ENCODE data around the gene SOCS6.
"Not testable (repeated sequence)": the region's sequence is repeated elsewhere in the genome, so short reads cannot be mapped to it uniquely, and the experiment has no call there.

The SOCS6 gene

DNA sequence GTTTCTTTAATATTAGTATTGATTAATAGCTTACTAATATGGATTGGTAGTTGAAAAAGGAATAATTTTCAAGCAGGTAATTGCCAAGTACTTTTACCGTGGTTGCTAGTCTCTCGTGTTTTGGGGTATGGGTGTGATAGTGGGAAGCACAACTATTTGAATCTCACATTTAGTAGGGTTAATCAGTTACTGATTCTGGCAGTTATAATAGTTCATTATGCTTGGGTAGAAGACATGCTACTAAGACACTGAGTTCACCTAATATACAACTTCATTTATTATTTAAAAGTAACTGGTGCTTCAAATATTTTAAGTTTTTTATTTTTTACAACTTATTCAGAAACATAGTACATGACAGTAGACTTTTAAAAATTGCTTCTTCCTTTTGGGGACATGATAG is 33.5 kb downstream of the SOCS6 start:
- no peak for DNase-seq (ENCODE audit: low read depth in 2 of 2)

DNA sequence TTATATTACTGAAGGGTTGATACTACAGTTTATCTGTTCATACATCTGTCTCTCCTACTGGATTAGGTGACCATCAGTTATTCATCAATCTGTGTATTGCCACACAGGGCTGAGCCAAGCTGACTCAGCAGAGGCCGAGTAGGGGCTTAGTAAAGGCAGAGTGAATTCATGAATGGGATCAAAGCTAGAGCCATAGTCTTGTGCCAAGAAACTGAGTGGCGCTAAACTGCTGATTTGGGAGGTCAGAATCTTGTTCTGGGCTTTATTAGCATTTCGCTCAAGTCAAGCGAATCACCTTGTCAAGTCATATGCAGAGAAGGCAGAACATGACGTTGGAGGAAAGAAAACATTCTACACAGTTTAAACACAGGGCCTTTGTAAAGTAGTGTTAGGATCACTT is 34.1 kb downstream of the SOCS6 start:
- DNase-seq (ENCODE audit: low read depth in 2 of 2) = no peak

DNA sequence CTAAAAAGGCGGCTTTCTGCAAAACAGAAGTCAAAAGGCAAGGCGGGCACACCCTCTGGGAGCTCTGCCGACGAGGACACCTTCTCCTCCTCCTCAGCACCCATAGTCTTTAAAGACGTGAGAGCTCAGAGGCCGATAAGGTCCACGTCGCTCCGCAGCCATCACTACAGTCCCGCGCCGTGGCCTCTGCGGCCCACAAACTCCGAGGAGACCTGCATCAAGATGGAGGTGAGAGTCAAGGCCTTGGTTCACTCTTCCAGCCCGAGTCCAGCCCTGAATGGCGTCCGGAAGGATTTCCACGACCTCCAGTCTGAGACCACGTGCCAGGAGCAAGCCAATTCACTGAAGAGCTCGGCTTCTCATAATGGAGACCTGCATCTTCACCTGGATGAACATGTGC is 36.1 kb downstream of the SOCS6 start:
- no peak for DNase-seq (ENCODE audit: low read depth in 2 of 2)

DNA sequence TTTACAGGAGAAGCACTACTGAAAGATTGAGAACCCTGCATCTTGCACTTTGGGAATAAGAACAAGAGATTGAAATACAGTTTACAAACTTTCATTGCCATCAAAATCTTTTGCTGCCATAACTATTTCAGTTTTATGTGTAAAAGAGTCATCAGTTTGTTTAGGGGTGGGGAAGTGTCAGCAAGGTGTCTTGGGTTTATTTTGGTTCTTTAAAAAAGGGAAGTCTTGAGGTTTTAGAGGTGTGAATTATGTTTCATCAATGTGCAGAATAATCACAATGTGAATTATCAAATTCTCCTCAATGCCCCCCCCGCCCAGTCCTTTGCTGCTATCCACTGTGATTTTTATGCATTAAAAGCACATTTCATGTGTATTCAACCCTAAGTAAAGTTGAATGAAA is 37.4 kb downstream of the SOCS6 start:
- DNase-seq (ENCODE audit: low read depth in 2 of 2) = no peak

DNA sequence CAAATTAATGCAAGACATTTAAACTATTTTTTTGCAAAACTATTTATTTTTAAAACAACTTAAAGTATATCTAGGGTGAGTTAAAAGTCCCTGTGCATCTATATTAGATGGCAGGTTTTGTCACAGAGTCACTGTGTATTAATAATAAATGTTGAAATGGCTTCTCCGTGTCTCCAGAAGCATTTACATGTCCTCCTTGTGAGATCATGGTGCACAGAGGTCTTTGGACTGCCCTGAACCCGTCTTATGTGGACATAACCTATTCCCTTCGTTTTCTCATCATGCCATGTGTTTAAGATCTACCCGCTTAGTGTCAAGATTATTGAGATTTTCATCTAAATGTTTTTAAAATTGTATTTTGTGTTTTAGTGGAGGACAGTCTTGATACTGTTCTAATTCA is 39.3 kb downstream of the SOCS6 start:
- no peak for DNase-seq (ENCODE audit: low read depth in 2 of 2)

DNA sequence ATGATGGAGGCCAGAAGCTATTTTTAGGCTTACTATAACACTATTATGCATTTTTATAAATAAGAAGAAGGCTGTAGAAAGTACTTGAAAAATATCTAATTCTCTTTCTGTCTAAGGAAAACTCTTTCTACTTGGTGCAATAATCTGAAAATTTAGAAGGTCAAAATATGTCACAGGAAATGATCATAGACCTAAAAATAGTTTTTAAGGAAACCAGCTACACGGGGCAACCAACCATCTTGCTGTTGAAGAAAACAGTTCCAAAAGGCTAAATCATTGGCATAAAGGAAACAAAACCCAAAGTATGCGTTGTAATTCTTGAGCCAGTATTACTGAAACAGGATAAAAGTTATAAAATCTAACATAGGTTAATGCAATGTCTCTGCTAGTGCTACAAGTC is 40.2 kb downstream of the SOCS6 start:
- DNase-seq (ENCODE audit: low read depth in 2 of 2) = no peak

DNA sequence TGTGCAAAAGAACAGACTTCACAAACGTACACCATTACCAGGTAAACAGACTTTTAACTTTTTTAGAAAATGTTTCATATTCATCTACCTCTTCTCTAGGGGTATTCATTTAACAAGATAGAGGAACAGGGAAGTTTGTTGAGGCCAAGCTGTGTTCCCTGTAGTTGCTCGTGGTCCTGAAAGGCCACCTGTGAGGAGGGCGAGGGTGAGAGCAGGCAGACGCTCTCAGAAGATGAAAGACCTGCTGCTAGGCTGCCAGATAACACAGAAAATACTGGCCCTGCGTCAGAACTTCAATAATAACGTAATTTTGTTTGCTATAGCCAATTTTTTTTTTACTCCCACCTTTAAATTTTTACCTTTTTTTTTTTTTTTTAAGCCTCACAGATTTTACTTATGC is 42.0 kb downstream of the SOCS6 start:
- DNase-seq (ENCODE audit: low read depth in 2 of 2) = no peak

DNA sequence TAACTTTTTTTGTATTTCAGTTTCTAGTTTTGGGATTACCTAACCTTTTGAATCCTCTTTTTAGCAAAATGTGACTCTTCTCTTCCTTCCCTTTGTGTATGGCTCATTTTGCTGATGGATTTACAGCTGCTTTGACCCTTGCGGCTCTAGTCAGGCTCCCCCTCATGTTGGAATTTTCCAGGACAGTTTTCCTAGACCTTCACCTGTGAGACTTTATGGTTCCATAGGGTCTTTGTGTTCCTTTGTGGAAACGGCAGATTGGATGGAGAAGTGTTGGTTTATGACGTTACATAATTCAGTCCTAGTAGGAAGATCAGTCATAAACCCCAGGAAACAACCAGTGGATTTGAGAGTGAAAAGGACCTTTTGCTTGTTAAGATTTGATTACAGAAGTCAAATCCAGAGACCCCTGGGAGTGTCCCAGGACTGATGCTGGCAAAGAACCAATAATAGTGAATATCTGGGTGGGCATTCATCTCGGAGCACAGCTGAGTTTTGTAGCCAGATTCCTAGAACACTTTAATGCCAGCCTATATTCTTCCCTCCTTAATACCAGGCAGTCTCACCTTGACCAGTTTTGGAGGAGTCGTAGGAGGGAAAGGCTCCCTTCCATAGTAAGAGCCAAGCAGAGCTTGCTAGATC is 42.7 kb downstream of the SOCS6 start:
- no peak for DNase-seq (ENCODE audit: low read depth in 2 of 2)

DNA sequence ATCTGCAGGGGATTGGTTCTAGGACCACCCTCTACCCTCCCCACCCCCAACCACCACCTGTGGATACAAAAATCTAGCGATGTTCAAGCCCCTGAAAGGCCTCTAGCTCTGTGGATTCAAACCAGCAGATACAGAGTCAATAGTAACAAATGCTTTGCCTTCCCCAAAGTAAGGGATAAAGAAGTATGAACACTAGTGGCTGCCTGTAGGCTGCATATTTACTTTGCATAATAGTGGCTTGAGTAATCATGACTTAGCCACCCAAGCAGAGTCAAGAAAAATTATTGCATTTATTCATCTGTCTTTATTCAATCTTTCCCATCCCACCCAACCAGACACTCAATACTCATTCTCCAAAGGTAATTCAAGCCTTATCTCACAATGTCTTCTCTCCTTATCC is 43.8 kb downstream of the SOCS6 start:
- DNase-seq (ENCODE audit: low read depth in 2 of 2) = no peak

DNA sequence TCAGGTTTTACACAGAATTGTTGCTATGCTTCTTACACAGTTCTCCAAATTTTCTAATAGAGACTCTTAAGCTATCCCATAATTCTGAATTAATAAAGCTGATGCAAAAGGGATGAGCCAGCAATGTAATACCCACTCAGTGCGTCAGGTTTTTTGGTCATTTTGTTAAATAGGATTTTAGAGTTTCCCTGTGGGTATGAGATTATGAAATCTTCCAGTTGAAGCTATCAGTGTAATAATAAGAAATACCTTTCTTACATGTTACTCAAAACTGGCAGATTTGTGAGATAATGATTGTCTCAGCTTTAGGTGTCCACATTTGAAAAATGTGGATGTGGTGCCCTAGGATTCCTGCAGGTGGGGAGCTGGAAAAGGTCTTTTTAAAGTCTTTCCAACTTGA is 44.5 kb downstream of the SOCS6 start:
- DNase-seq (ENCODE audit: low read depth in 2 of 2) = no peak

DNA sequence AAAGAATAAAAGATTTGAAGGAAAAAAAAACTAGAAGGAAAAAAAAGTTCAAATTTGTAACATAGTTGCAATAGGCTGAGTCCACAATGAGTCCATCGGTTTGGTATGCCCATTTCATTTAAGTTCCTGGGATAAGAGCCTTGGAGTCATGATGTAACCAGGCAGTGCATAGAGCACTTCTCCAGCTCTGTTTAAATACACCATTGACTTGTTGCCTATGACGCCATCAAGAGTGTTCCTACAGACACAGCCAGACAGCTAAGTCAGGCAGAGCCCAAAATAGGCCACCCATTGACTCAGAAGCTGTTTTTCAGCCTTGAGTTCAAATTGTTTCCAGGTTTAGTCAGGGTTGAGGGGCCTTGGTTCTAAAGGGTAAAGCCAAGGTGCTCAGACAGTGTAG is 44.9 kb downstream of the SOCS6 start:
- no peak for DNase-seq (ENCODE audit: low read depth in 2 of 2)

DNA sequence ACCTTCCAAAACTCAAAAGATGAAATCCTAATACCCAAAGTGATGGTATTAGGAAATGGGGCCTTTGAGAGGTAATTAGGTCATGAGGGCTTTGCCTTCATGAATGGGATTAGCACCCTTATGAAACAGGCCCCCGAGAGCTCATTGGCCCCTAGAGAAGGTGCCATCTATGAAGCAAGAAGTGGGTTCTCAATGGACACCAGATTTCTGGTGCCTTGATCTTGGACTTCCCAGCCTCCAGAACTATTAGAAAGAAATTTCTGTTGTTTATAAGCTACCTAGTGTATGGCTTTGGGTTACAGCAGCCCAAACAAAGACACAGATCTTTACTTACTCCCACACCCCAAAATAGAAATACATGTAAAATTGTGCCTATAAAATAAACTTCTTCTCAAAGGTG is 45.4 kb downstream of the SOCS6 start:
- no peak for DNase-seq (ENCODE audit: low read depth in 2 of 2)

DNA sequence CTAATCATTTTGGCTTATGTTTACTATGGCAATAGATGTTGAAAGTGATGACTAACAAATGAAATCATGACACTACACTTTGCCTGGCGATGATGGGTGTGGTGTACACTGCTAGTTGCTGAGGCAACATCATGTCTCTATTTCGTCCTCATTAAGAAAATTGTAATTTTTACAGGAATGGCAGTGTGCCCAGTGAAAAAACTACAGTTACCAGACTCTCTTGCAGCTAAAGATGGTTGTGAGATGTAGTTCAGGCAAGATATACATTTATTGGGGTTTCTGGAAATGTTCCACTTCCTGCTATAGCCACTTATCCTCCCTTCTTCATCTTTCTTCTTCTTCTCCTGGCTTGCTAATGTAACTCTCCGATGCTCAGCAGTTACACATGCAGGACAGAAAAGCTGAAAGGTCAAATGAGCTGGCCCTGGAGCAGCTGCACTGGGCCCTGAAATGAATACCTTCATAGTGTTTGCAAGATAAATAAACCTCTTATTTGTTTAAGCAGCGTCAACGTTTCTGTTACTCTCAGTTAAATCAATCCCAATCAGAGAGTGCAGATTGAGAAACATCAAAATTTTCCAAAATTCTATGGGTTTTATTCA is 46.0 kb downstream of the SOCS6 start:
- DNase-seq (ENCODE audit: low read depth in 2 of 2) = no peak

DNA sequence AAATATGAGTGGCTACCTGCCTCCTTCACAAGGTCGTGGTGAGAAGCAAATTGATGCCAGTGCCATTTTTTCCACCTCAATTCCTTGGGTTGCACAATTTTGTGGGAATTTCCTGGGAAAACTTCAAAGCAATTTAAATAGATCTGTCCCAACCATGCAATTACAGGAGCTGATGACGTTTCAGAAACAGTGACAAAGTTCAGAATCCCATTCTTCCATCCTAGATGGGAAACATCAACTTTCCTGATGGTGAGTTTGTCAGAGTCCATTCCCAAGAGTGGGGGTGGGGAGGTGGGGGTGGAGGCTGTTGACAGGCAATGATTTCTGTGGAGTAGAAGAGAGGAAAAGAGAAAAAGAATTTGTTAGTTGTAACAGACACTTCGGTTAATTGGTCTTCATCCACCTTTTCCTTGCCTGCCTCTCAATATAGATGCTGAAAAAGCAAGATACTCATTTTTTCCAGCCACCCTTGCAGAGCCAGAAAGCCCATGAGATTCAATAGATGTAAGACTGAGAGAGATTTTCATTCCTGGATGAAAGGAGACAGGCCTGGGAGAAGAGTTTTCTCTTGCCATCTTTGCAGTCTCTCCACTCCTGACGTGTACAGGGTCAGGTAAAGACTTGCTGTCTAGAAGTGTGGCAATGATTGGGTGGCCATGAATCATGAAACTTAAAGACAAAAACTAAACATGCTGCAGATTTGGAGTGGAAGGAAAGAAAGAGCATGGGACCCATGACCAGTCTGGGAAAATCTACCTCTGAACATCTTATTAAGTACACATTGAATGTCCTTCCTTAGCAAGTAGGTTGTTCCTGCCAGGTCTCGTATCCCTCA is 47.3 kb downstream of the SOCS6 start:
- no peak for DNase-seq (ENCODE audit: low read depth in 2 of 2)

DNA sequence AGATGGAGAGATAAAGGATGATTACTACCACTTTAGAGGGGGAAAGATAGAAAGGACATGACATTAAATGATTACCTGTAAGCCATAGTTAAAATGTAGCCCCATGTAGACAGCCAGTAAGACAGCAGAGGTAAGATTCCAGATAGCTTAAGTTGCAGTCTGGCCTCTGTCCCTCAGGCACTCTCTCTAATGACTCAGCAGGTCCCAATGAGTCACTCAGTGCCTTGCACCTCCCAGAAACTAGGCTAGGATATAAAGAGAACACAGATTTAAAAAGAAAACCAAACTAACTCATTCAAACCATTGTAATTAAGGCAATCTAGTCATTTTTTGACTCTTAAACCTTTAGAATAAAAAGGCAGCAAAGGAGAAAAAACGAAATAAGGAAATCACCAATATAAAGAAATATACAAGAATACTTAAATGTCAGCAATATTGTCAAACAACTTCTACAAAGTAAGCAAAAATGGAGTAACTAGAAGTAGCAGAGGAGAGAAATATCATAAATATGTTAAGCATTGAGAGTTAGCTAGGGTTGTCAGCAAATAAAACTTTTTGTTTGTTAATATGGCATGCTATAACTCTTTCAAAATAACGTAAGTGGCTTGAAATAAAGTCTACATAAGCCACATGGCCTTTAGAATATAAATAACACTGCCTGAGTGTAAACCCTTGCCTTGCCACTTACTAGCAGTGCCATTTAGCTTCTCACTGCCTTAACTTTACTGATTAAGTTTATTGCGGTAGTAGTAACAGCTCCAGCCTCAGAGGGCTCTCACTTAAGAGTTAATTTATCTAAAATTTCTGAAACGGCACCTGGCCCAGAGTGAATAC is 48.5 kb downstream of the SOCS6 start:
- DNase-seq (ENCODE audit: low read depth in 2 of 2) = no peak

DNA sequence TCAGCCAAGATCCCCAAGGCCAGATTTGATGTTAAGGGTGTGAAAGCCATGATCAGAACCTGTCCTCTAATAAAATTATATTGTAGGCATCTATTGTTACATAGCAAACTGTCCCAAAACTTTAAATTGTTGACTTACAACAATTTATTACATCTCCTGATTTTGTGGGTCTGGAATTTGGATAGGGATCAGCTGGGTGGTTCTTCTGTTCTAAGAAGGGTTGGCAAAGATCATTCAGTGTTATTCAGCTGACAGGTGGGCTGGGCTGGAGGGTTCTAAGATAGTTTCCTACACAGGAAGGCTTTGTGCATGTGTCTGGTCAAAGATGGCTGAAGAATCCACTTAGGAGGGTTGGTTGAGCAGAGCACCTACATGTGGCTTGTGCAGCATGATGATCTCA is 50.0 kb downstream of the SOCS6 start:
- DNase-seq (ENCODE audit: low read depth in 2 of 2) = no peak

DNA sequence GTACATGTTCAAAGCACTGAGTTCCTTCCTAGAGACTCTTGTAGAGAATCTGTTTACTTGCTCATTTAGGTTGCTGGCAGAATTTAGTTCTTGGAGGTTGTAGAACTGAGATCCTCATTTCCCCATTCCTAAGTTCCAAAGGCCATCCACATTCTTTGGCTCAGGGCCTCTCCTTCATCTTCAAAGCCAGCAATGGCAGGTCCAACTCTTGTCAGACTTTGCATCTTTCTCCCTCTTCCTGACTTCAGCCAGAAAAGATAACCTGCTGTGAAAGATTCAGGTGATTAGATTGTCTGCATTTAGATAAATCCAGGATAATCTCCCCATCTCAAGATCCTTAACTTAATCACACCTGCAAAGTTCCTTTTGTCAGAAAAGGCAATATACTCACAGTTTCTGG is 51.1 kb downstream of the SOCS6 start:
- no peak for DNase-seq (ENCODE audit: low read depth in 2 of 2)

DNA sequence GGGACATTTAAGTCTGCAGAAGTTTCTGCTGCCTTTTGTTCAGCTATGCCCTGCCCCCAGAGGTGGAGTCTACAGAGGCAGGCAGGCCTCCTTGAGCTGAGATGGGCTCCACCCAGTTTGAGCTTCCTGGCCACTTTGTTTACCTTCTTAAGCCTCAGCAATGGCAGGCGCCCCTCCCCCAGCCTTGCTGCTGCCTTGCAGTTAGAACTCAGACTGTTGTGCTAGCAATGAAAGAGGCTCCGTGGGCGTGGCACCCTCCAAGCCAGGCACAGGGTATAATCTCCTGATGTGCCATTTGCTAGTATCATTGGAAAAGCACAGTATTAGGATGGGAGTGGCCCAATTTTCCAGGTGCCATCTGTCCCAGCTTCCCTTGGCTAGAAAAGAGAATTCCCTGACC is 59.6 kb downstream of the SOCS6 start:
- DNase-seq (ENCODE audit: low read depth in 2 of 2) = not testable (repeated sequence)

DNA sequence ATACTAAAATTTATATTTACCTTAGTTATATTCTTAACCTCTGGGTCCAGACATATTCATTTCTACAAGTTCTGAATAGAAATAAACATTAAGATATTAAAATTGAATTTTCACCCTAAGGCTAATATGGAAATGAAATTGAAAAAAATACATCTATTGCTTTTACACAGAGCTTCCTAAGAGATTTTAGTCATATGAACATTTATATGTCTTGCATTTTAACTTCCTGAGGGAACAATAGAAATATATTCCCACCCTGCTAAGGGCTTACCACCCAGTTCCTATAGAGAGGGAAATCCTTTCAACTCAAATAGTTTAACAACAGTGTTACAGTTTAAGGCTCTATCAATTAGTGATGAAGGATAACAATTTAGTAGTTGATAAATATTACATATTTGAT is 60.5 kb downstream of the SOCS6 start:
- DNase-seq (ENCODE audit: low read depth in 2 of 2) = no peak

DNA sequence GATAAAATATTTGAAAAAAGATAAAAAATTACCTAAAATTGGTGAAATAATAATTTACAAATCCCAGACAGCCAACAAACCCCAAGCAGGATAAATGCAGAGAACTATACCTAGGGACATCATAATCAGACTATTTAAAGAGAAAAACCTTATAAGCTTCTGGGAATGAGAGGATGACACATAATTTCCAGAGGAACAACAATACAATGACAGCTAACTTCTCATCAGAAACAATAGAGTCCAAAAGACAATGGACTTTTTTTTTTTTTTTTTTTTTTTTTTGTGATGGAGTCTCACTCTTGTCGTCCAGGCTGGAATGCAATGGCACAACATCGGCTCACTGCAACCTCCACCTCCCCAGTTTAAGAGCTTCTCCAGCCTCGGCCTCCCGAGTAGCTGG is 65.2 kb downstream of the SOCS6 start:
- no peak for DNase-seq (ENCODE audit: low read depth in 2 of 2)

DNA sequence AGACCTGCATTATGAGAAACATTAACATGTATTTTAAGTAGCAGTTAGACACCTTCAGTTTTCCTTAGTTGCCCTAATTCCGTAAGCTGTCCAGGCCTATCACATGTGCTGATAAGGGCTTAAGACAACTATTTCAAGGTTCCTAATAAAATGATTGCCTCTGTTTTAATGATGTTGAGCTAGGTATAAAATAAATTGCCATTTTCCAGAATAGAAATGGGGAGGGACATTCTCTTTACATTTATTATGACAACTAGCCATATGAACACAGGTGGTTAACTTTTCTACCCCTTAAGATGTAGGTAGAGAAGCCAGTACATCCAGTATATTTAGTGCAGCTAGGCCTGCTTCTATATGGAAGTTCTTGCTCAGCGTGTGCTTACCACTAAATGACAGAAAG is 65.9 kb downstream of the SOCS6 start:
- DNase-seq (ENCODE audit: low read depth in 2 of 2) = no peak

DNA sequence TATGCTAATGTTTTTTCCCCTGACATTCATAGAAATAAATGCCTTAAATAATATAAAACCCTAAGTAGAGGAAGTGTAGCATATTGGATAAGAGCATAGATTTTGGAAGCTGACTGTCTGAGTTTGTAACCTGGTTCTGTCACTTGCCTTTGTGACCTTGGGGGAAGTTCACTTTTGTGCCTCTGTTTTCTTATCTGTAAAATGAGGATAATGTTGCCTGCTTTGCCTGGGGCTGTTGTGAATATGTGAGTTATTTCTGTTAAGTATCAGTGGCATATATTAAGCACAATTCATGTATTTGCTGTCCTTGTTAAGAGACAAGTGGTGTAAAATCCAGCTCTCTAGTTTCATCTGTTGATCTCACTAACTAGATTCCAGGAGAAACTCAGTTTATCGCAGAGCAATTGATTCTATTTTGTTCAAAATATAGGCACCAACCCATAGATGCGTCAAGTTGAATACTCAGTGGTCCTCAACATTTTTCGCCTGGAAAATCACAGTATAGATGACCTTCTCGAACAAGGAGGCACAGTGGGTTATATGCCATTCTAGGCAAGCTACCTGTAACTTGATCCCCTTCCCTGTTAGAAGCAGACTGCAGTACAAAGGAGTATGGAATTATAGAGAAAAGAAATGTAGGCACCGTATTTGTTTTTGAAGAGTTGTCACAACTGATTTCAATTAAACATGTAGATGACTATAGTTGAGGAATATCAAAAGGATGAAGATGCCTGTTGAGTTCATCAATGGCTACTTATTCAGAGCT is 67.0 kb downstream of the SOCS6 start:
- no peak for DNase-seq (ENCODE audit: low read depth in 2 of 2)
